Ishikawa (cell line): ENCODE results near the gene NCOA4.

Experiments used
- CREB1 ChIP-seq: IDR thresholded peaks from 2 replicates; pipeline ENCODE4 v1.6.1; 2012; ENCODE audit warnings: low read depth
- EGR1 ChIP-seq: IDR thresholded peaks from 2 replicates; pipeline ENCODE4 v1.6.1; 2012
- EP300 ChIP-seq: IDR thresholded peaks from 2 replicates; pipeline ENCODE4 v1.6.1; 2012; ENCODE audit warnings: borderline replicate concordance
- TAF1 ChIP-seq: IDR thresholded peaks from 2 replicates; pipeline ENCODE4 v1.6.1; 2012; ENCODE audit warnings: low read depth, mild to moderate bottlenecking
- TCF12 ChIP-seq: IDR thresholded peaks from 2 replicates; pipeline ENCODE4 v1.6.1; 2012; ENCODE audit warnings: low read depth
- TEAD4 ChIP-seq: IDR thresholded peaks from 2 replicates; pipeline ENCODE4 v1.6.1; 2012
- TF ChIP-seq, protein P1 (sequence below): IDR thresholded peaks from 2 replicates; pipeline ENCODE4 v1.6.1; 2012
- TF ChIP-seq, protein P2 (sequence below): IDR thresholded peaks from 2 replicates; pipeline ENCODE4 v1.6.1; 2012; ENCODE audit warnings: low read depth, mild to moderate bottlenecking

DNA sequence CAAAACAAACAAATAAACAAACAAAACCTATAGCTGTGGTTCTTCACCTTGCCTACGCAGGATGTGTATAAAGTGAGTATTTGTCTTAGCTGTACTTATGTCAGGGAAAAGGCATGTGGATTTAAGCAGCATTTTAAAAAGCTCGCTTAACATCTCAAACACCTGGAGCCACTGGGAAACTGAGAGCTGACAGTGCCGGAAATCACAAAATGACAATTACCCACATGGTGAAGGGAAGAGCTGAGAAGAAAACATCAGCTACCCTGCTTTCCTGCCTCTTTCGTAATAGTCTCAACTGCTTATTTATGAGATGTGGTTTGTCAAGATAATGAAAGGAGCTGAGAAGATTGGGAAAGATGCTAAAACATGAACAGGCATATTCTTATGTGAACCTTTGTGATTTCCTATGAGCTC is 46.7 kb upstream of the NCOA4 start:
- TF ChIP-seq, protein P1, sequence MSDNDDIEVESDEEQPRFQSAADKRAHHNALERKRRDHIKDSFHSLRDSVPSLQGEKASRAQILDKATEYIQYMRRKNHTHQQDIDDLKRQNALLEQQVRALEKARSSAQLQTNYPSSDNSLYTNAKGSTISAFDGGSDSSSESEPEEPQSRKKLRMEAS: no peak
- TF ChIP-seq CREB1: no peak
- no peak for TF ChIP-seq TEAD4
- TF ChIP-seq, protein P2, sequence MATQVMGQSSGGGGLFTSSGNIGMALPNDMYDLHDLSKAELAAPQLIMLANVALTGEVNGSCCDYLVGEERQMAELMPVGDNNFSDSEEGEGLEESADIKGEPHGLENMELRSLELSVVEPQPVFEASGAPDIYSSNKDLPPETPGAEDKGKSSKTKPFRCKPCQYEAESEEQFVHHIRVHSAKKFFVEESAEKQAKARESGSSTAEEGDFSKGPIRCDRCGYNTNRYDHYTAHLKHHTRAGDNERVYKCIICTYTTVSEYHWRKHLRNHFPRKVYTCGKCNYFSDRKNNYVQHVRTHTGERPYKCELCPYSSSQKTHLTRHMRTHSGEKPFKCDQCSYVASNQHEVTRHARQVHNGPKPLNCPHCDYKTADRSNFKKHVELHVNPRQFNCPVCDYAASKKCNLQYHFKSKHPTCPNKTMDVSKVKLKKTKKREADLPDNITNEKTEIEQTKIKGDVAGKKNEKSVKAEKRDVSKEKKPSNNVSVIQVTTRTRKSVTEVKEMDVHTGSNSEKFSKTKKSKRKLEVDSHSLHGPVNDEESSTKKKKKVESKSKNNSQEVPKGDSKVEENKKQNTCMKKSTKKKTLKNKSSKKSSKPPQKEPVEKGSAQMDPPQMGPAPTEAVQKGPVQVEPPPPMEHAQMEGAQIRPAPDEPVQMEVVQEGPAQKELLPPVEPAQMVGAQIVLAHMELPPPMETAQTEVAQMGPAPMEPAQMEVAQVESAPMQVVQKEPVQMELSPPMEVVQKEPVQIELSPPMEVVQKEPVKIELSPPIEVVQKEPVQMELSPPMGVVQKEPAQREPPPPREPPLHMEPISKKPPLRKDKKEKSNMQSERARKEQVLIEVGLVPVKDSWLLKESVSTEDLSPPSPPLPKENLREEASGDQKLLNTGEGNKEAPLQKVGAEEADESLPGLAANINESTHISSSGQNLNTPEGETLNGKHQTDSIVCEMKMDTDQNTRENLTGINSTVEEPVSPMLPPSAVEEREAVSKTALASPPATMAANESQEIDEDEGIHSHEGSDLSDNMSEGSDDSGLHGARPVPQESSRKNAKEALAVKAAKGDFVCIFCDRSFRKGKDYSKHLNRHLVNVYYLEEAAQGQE: no peak
- TF ChIP-seq TAF1: no peak
- TF ChIP-seq EP300: no peak
- TF ChIP-seq EGR1: no peak
- TF ChIP-seq TCF12: no peak
